Fibroblast of mammary gland (primary cell): ENCODE data around the gene FGF14.

Source experiments
- DNase-seq: peaks from one replicate; pipeline ENCODE4 v3.0.0-alpha.2; 2010; ENCODE audit warnings: low read depth
- H3K4me3 ChIP-seq: 2 replicates; pipeline ENCODE4 v1.5.1; 2011; ENCODE audit warnings: low read depth, mild to moderate bottlenecking, low read length, moderate library complexity; ENCODE audit not compliant: control insufficient read depth
- CTCF ChIP-seq: conservative IDR thresholded peaks from 2 replicates; pipeline ENCODE4 v1.5.1; 2011; ENCODE audit warnings: low read depth, low read length, inconsistent platforms; ENCODE audit not compliant: control insufficient read depth, insufficient read depth

The FGF14 gene

GRCh38 chr13:101930331-101930730 lies 471.5 kb downstream of the FGF14 start:
- no peak overlapping the region for H3K4me3 ChIP-seq
- no peak for TF ChIP-seq CTCF
- DNase-seq: no peak

- no peak overlapping the region for H3K4me3 ChIP-seq
- TF ChIP-seq CTCF: no peak
- no peak for DNase-seq
Measured at GRCh38 chr13:101925731-101926130, 476.1 kb downstream of the FGF14 start.

- no peak for TF ChIP-seq CTCF
- no peak overlapping the region for H3K4me3 ChIP-seq
- DNase-seq: peak; percentile 15
Measured at GRCh38 chr13:101919541-101920181, 482.2 kb downstream of the FGF14 start.

GRCh38 chr13:101917833-101918661 lies 483.8 kb downstream of the FGF14 start:
- no peak overlapping the region for H3K4me3 ChIP-seq
- no peak for TF ChIP-seq CTCF
- DNase-seq: no peak

GRCh38 chr13:101917475-101917810 lies 484.4 kb downstream of the FGF14 start:
- H3K4me3 ChIP-seq: no peak overlapping the region
- no peak for DNase-seq
- no peak for TF ChIP-seq CTCF

GRCh38 chr13:101916775-101917474 lies 484.9 kb downstream of the FGF14 start:
- no peak for DNase-seq
- no peak for TF ChIP-seq CTCF
- H3K4me3 ChIP-seq: no peak overlapping the region
